ENCODE data around the gene KMO. TPM values are rescaled to one million over a fixed set of nuclear protein-coding genes. Genes with fewer than 3 reads are reported as not detected.
A peak's percentile ranks its signal among the peaks of the same experiment; 100 is the strongest.

The KMO gene
- total RNA-seq, 1 experiment from 2014 or later, result not detected

GRCh38 chr1:241612533-241613477, 80.6 kb downstream of the KMO start:
- H3K27ac ChIP-seq (ENCODE audit: insufficient read length, low read depth, low read length), result no peak overlapping the region
- H3K4me2 ChIP-seq (ENCODE audit: insufficient read depth, insufficient read length, low read length), result no peak overlapping the region
- no CpG with 5 or more reads among the region's 9 CpGs for WGBS (ENCODE audit: extremely low coverage, insufficient read length, low lambda C conversion rate)

More at GRCh38 chr1:241612533-241613477, 80.6 kb downstream of the KMO start:
- H3K36me3 Mint-ChIP-seq (ENCODE audit: insufficient read depth in 1 of 3, low read depth in 3 of 3), result no peaks in the 10 kb centered on the region; a peak in 1 of 7 replicates
- Histone ChIP-seq H3K9me3 (ENCODE audit: control insufficient read depth, low read depth, low read length) (no peaks in the 10 kb centered on the region), H2BK5ac (ENCODE audit: insufficient read length, low read length) (no peak overlapping the region), H4K8ac (replicated peaks; ENCODE audit: insufficient read length, low read depth, low read length) (no peak overlapping the region), H2BK20ac (ENCODE audit: low read depth, low read length, poor library complexity, severe bottlenecking) (no peak overlapping the region), H3K14ac (ENCODE audit: insufficient read depth, low read length) (no peak overlapping the region), H3K79me2 (ENCODE audit: insufficient read depth, low read length) (no peaks in the 10 kb centered on the region), H3K56ac (ENCODE audit: insufficient read length, low read depth, low read length) (no peak overlapping the region), H3K4me1 (ENCODE audit: insufficient read depth, low read length) (no peaks in the 10 kb centered on the region), H3K18ac (ENCODE audit: insufficient read length, low read depth, low read length) (no peak overlapping the region), H3T11ph (ENCODE audit: low read length) (no peak overlapping the region), H3K23me2 (ENCODE audit: insufficient read length, low read depth, low read length, poor library complexity, severe bottlenecking) (no peaks in the 10 kb centered on the region), H2BK120ac (ENCODE audit: low read depth, low read length, poor library complexity, severe bottlenecking) (no peak overlapping the region), H4K5ac (ENCODE audit: insufficient read length, low read depth, low read length) (no peak overlapping the region), H4K20me1 (ENCODE audit: control insufficient read depth, insufficient read depth, insufficient read length) (no peaks in the 10 kb centered on the region), H2AFZ (ENCODE audit: low read length) (no peak overlapping the region), H3K27me3 (ENCODE audit: insufficient read depth, low read length) (no peaks in the 10 kb centered on the region), H2AK5ac (ENCODE audit: insufficient read length, low read length) (no peak overlapping the region), H4K91ac (ENCODE audit: insufficient read length, low read depth, low read length) (no peak overlapping the region), H3K23ac (ENCODE audit: insufficient read length, low read depth, low read length) (no peak overlapping the region), H2BK15ac (ENCODE audit: low read depth, low read length) (no peak overlapping the region), H3K79me1 (ENCODE audit: insufficient read depth, low read depth, low read length, poor library complexity, severe bottlenecking) (no peaks in the 10 kb centered on the region), H2BK12ac (ENCODE audit: insufficient read length, low read depth, low read length) (no peak overlapping the region), H3K4ac (ENCODE audit: low read depth, low read length) (no peak overlapping the region), H3K9ac (ENCODE audit: extremely low read depth, insufficient read length, low read length) (no peak overlapping the region)
- H3K27ac Mint-ChIP-seq, result peak overlapping the region in 2 of 3 experiments; percentile 6 to 11; a peak in 2 of 7 replicates
- H3K9me3 Mint-ChIP-seq, result no peaks in the 10 kb centered on the region
- TF ChIP-seq, protein P1, sequence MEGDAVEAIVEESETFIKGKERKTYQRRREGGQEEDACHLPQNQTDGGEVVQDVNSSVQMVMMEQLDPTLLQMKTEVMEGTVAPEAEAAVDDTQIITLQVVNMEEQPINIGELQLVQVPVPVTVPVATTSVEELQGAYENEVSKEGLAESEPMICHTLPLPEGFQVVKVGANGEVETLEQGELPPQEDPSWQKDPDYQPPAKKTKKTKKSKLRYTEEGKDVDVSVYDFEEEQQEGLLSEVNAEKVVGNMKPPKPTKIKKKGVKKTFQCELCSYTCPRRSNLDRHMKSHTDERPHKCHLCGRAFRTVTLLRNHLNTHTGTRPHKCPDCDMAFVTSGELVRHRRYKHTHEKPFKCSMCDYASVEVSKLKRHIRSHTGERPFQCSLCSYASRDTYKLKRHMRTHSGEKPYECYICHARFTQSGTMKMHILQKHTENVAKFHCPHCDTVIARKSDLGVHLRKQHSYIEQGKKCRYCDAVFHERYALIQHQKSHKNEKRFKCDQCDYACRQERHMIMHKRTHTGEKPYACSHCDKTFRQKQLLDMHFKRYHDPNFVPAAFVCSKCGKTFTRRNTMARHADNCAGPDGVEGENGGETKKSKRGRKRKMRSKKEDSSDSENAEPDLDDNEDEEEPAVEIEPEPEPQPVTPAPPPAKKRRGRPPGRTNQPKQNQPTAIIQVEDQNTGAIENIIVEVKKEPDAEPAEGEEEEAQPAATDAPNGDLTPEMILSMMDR (conservative IDR thresholded peaks at IDR 0.05), result no peak
- DNase-seq, result no peak
- H3K4me1 Mint-ChIP-seq, result 0 out of 4 replicates have a peak, but pooled peaks cover 0 to 2% of the 10 kb centered on the region in 2 experiments
- H3K4me3 Mint-ChIP-seq, result no peak overlapping the region; a peak in 1 of 5 replicates
- no peaks in the 10 kb centered on the region for H3K27me3 Mint-ChIP-seq (ENCODE audit: low read depth)
